ENCODE measurements around the gene TENT4A.
A peak's percentile ranks its signal among the peaks of the same experiment; 100 is the strongest.

The TENT4A gene

DNA sequence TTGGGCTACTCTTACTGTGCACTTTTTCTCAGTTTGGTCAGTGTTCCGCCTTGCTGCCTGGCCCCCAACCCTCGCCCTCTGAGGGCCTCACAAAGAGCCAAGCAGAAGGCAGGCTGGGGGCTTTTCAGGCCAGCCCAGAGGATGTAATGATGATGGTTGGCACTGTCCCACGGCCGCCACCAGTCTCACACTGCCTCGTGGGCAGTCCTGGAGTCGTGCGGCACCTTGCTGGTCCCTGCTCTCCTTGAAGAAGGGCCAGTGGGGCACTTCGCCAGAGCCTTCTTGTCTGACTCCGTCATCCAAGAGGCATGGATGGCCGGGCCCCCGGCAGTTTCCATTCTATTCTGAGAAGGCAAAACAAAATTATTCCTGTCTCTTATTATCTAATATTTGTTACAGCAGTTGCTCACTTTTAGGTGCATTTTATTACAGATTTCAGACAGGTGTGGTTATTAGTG is 21.0 kb downstream of the TENT4A start:
- no peak for DNase-seq

DNA sequence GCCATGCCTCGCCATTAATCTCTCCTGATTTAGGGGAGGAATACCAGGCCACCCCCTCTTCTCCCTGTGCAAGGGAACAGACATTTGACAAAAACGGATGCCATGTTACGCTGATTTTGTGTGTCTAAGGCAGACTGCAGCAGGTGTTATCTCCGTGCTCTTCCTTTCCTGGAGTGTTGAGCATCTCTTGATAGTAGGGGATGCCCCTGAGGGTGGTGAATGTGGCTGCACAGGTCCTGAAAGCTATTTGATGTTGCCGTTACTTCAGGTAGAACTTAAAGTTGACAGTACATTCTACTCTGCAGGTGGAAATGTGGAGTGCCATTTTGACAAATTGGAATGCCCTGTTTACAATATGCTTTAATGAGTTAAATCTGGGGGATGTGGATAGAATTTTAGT is 21.5 kb downstream of the TENT4A start:
- no peak for DNase-seq

DNA sequence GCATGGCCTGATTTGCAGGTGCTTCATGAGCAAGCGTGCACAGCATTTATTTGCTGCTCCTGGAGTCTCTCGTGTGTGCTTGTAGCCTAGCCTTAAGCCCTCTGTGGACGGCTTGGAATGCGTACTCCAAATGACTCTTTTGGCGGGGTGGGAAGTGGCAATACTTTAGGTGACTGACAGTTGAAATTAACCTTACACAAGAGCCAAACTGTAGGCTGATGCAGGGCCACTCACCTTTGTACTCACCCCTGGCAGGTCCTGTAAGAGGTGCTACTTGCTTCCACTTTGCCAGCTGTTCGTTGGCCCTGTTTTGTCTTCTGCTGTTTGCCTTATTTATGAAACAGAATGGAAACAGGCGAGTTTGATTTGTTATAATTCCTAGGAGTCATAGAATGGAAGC is 22.9 kb downstream of the TENT4A start:
- DNase-seq, result no peak

DNA sequence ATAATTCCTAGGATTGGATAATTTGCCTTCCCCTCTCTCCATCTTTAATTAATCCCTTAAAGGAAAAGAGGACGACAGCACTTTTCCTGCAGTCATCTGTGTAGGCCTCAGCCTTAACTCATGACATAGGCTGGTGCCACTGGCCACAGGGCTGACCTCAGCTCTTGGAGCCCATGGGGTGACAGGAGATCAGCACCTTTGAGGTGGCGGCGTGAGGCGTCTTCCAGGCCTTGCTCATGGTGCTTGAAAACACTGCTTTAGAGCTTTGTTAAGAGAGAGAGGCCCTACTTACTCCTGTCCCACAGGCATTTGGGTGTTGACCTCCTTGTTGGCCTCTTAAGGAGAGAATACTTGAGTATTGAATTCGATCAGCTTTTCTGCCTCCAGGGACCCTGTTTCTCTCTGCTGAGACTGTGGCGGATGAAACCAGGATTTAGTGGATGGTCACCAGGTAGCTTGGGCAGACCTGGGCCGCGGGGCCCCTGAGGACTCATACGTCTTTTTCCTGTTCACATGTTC is 23.4 kb downstream of the TENT4A start:
- no peak for DNase-seq

DNA sequence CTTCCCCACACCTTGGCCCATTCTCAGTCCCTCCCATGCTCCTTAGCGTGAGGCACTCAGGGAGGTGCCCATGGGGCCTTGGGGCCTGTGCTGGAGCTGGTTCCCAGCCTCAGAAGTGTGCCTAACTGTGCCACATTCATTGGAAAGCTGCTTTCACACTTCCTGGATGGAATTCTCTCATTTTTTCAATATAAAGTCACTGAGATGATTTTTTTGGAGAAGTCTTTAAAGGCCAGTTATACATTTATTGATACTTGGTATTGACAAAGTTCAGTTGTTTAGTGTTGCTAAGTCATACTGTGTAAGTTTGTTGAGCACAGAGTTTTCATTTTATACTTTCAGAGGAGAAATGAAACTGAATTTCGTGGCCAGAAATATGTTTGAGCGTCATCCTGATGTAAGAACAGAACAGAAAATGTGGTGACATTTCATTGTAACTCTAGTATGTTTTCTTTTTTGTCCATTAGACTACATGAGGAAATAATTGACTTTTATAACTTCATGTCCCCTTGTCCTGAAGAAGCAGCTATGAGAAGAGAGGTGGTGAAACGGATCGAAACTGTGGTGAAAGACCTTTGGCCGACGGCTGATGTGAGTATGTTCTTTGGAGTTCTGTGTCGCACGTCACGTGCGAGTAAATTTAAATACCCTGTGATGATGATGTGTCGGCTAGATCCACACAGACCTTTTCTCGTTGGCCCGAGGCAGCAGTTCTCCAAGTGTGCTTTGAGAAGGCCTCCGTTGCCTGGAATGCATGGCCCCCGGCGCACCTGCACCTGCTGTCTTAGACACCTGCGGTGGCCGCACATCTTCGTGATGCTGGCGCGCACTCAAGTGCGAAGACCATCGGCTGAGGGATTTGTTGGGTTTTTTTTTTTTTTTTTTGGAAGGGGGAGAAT is 24.1 kb downstream of the TENT4A start:
- no peak for DNase-seq

DNA sequence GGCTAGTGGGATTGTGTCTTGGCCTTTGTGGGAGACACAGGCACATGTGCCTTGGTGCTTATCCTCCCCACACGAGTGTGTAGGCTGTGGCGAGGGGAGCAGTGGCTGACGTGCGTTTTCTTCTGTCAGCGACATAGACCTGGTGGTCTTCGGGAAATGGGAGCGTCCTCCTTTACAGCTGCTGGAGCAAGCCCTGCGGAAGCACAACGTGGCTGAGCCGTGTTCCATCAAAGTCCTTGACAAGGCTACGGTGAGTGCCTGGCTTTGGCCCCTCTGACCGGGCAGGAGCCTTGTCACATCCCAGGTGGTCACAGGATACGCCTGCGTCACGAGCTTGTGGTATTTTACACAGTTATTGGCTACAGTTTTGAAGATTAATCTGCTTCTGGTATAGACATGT is 26.4 kb downstream of the TENT4A start:
- no peak for DNase-seq

DNA sequence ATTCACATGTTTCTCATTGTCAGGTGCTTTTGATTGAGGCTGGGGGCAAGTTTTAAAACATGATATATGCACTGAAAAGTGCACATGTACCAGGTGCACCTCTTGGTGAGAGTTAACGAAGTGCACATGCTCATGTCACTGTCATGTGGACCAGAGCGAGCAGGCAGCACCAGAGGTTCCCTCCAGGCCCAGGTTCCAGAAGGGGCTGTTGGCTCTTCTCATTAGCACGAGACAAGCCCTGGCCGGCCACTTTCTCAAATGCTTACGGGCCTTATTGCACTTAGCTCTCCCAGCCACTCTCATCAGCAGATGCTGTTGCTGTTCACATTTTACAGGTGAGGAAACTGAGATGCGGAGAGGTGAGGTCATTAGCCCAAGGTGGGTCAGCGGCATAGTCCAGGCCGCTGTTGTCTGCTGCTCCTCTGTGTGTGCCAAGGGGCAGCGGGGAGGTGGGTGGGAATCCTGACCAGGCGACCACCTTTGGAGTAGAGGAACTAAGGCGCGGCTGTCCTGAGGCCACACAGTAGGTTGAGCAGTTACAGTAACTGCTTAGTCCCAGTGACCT is 27.4 kb downstream of the TENT4A start:
- DNase-seq, result no peak

DNA sequence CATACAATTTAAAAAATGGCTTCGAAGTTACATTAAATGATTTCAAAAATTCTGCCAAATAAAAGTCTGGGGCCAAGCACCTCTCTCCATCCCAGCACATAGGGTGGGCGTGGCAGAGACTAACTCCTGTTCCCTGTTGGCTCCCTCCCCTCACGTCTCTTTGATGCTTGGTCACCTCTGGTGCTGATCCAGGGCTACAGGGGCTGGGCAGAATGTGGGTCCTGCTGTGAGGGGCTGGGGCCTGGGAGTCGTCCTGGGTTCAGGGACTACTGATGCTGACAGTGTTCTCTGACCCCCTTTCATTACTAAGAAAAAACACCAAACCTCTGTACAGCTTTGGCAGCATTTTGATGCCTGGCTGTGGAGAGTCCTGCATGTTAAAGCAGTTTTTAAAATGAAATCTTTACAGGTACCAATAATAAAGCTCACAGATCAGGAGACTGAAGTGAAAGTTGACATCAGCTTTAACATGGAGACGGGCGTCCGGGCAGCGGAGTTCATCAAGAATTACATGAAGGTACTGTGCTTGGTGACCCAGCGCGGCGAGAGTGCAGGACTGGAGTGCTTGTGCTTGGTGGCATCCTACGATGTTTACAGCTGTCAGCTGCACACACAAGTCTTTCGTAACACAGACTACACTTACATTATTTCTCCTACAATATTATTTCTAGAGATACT is 29.0 kb downstream of the TENT4A start:
- no peak for DNase-seq

DNA sequence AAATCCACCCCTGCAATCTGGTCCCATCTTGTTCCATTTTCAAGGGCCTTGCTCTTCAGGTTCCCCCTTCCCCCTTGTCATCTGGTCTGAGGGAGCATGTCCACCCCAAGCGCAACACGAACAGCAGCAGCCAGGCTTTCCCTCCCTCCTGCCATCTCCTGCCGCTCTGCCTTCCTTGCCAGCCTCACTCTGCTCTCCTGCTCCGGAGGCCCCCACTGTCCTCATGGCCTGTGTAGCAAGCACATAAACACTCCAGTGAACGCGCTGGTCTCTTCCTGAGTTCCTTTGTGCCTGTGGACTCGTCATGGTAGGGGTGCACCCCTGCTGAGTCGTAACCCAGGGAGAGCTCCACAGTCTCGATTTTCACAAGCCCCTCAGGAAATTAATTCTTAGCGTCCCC is 29.9 kb downstream of the TENT4A start:
- DNase-seq, result no peak

DNA sequence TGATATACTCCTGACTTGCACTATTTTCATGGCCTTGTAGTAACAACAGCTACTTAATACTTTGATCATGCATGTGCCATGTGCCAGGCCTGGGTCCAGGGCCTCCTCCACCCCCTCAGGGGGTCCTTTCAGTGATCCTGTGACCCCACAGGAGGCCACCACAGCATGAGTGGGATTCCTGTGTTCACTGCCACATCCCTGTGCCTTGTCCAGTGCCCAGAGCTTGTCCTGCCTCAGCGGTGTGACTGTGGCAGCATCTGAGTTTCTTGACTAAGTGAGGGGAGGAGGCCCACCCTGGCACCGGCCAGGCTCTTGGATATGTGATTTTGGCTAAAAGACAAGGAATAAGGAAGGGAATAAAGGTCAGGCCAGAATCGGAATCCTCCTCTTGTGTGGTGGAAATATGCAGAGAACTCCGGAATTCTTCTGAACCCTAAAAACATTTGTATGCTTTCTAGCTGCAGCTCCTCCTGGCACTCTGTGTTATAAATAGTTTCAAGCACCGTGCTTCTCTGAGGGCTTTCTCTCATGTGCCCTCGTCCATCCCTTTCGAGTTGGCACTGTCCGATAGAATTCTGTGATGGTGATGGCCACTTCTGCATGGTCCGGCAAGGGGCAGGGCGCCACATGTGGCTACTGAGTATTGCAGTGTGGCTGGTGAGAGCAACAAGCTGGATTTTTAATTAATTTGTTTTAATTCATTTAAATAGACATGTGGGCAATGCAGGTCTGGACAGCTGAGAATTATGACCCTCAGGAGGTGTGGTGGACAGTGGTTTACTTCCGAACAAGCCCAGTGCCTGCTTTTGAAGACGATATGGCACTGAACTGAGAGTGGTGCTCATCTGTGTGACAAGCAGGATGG is 31.8 kb downstream of the TENT4A start:
- no peak for DNase-seq

DNA sequence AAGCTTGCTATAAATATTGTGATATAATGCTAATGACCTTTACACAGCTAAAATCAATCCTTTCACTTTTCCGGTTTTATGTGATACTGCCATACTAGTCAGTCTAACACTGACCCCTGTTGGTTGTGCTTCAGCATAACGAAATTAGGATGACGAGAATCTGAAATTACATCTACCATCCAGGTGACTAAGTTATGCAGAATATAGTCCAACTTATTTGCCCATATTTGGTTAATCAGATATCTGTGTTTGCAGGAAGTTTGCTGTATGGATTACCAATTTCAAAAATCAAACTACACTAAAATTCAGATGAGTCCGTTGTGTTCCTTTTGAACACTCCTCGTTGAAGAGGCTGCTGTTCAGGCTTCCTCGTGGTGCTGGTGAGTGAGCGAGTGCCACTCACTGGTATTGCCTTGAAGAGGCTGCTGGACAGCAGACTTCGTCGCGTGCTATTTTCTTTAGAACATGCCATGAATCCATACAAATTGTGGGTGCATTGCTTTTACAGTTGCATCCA is 32.5 kb downstream of the TENT4A start:
- DNase-seq, result peak; percentile 68

DNA sequence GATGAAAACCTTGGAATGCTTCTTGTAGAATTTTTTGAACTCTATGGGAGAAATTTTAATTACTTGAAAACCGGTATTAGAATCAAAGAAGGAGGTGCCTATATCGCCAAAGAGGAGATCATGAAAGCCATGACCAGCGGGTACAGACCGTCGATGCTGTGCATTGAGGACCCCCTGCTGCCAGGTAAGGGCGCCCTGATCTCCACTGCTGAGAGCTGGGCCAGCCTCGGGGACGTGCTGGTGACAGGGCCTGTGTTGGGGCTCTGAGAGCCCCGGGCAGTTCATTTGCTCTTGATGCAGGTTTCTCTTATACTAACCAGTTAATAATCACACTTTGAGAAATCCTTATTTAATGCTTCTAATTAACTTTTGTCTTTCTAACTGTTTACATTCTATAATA is 33.0 kb downstream of the TENT4A start:
- no peak for DNase-seq

DNA sequence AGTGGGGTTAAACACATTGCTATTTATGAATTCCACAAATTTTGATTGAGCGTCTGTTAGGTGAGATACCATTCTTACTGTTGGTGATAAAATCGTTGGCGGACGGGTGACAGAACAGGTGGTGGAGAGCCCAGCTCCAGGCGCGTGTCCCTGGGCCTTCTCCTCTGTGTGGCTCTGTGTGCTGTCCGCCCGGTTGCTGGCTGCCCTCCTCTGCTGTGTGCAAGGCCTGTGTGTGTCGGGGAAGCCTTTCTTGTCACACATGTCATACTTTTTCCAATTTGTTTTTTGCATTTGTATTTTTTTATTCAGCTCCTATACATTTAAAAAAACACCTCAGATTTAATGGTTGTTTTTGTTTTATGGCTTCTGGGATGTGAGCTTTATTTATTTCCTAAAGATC is 33.9 kb downstream of the TENT4A start:
- DNase-seq, result no peak

DNA sequence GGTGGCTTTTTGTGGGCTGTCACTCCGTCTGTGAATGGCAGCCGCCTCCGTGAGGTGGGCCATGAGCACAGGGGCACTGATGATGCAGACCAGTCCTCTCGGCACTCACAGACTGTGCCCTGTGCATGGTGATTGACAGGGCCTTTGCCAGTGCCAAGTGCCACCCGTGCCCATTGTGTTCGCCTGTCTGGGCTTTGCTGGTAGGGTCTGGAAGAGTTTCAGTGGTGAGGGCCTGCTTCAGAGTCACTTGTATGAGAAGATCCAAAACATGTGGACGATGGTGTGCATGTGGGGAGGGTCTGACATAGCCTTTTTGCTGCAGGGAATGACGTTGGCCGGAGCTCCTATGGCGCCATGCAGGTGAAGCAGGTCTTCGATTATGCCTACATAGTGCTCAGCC is 34.9 kb downstream of the TENT4A start:
- DNase-seq, result no peak

DNA sequence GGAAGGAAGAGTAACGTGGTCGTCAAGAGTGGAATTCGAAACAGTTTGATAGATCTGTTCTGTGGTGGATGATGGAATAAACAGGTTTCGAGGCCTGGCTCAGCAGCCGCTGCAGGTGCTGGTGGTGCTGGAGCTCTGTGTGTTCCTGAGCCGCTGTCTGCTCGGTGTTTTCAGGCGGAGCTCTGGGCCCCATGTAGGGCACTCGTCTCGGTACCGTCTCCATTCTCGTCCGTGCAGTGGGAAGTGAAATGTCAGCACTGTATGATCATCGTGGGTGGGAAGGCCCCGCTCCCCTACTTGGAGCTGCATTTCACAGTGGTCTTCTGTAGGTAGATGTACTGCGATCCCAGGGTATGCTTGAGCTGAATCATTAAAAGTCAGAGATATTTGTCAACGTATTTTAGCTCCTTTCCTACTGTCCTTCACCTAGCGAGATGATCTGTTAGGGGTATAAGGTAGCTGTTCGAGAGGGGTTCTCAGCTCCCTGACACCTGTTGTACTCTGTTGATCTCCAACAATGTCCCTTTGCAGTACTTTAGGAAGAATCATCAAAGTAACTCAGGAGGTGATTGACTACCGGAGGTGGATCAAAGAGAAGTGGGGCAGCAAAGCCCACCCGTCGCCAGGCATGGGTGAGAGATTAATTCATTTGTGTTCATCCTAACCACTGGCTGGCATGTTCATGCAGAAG is 35.9 kb downstream of the TENT4A start:
- no peak for DNase-seq

DNA sequence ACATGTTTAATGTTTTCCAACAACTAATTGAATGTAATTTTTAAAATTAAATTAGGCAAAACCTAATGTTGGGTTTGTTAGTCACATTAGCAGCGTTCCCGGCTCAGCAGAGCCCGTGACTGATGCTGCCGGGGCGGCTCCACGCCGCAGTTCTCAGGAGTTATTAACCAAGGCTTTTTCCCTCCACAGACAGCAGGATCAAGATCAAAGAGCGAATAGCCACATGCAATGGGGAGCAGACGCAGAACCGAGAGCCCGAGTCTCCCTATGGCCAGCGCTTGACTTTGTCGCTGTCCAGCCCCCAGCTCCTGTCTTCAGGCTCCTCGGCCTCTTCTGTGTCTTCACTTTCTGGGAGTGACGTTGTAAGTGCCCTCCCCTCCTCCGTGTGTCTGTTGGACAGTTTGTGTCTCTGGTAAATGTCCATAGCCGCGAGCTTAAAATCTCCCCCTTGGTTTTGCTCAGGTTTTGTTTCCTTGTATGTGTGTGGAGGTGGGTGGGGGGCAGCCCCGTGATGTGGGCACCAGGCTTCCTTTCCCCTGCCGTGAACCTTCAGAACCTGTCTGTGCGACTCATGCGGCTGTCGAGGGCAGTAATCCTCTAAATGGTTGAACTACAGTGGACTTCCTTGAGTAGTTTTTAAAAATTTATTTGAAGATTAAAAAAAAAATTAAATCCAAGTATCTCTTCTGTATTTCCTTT is 37.1 kb downstream of the TENT4A start:
- DNase-seq, result no peak

DNA sequence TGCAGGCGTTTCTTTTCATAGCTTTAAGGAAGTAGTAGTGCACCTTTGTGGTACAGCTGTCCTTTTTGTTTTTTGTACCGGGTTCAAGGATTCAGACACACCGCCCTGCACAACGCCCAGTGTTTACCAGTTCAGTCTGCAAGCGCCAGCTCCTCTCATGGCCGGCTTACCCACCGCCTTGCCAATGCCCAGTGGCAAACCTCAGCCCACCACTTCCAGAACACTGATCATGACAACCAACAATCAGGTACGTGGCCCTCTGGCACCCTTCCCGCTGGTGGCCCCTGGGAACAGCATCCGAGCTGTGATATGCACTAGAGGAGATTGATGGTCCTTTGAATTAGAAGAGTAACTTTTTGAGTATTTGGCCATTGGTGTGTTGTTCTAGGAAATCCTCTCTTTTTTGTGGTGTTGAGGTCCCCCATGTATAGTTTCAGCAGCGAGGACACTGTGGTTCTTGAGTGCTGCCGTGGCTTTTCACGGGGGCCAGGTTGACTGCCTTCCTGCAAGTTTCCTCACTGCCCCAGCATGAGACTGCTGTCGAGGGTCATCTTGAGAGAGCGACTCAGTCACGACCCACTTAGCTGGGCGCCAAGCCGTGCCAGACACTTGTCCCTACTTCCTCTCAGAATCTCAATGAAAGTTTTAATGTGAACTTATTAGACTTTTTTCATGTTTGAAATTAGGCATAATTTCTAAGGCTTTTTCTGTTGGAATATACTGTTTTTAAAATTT is 37.9 kb downstream of the TENT4A start:
- no peak for DNase-seq

DNA sequence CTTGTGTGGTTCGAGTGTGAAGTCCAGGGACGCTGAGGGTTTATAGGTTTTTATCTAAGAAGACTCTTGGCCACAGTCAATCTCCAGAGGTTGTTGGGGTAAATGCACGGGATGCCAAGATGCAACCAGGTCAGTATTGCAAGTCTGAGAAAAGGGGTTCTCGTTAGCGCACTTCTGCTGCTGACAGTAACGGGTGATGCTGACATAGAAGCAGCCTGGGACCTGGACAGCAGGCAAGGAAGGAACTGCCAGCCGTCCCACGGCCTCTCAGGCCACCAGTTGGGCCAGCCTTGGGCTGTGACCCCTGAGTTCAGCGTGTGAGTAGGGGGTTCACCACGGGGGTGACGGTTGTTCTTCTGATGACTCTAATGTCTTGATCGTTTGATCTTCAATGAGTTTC is 39.0 kb downstream of the TENT4A start:
- DNase-seq, result no peak

DNA sequence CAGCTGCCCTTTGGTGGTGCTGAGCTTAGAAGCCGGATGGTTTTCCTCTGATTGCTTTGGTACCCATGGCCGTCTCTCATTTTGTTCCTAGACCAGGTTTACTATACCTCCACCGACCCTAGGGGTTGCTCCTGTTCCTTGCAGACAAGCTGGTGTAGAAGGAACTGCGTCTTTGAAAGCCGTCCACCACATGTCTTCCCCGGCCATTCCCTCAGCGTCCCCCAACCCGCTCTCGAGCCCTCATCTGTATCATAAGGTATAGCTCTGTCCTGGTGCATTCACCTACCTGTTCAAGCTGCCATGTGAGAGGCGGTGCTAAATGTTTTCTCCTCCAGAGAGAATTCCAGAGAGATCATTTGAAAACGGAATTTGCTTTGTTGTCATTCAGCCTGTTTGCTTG is 39.5 kb downstream of the TENT4A start:
- no peak for DNase-seq

DNA sequence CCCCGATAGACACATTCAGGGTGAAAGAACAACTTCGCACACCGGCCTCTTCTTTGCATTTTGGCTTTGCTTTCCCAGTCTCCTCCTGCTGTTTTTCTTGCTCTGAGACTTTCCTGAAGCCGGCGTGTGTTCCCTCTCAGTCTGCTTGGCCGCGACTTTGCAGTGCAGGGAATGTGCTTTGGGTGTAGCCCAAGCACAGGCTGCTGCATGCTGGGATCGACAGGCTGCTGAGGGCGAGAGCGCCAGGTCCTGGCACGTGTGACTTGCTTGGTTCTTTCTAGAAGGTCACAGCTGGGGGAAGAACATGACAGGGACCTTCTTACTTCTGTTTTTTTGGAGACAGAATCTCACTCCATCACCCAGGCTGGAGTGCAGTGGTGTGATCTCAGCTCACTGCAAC is 40.6 kb downstream of the TENT4A start:
- no peak for DNase-seq

DNA sequence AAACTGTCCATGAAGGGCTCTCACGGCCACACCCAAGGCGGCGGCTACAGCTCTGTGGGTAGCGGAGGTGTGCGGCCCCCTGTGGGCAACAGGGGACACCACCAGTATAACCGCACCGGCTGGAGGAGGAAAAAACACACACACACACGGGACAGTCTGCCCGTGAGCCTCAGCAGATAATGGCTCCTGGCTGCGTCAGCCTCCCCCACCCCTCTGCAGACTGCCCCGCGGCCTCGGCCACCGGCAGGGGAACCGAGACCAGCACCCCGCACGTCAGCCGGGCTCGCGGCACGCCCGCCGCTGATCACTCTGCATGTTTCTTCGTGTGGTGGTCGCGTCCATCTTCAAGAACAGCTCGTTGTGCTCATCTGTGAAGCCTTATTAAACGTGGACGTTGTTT is 41.5 kb downstream of the TENT4A start:
- DNase-seq, result no peak

Measured in DMS153 (cell line).